Neural progenitor cell (in vitro differentiated cells): ENCODE results near the gene AAMP.

ENCODE experiments used
- CTCF ChIP-seq: fragments of 200-600 bp; sonication (generic); IDR thresholded peaks from 2 replicates; pipeline ENCODE4 v1.5.1; 2017; ENCODE audit warnings: antibody characterized with exemption, mild to moderate bottlenecking
- EZH2 ChIP-seq: fragments of 200-600 bp; sonication (generic); IDR thresholded peaks from 2 replicates; pipeline ENCODE4 v1.6.1; 2017; ENCODE audit warnings: antibody characterized with exemption, mild to moderate bottlenecking, moderate library complexity

GRCh38 chr2:218234521-218234920 lies 35.4 kb downstream of the AAMP start:
- TF ChIP-seq CTCF: no peak
- TF ChIP-seq EZH2: no peak
